Stomach (tissue), 4 donors: ENCODE measurements around the gene JMJD7.

Experiments used
- EP300 ChIP-seq: sonication (generic); formaldehyde crosslinking; IDR thresholded peaks from one replicate; pipeline ENCODE4 v1.6.1; 2017; ENCODE audit warnings: antibody characterized with exemption
- TF ChIP-seq, protein P1 (sequence below), 7 experiments: fragments of 450-650 bp in 4 of 7; fragments of 200-600 bp in 3 of 7; sonication (generic) in 3 of 7; IDR thresholded peaks; one replicate each; pipeline ENCODE4 v1.5.1; 2016 to 2019; ENCODE audit warnings: antibody characterized with exemption in 7 of 7, control low read depth in 2 of 7, mild to moderate bottlenecking in 1 of 7

GRCh38 chr15:41836073-41836472 lies 8.2 kb downstream of the JMJD7 start:
- TF ChIP-seq EP300: no peak
- TF ChIP-seq, protein P1, sequence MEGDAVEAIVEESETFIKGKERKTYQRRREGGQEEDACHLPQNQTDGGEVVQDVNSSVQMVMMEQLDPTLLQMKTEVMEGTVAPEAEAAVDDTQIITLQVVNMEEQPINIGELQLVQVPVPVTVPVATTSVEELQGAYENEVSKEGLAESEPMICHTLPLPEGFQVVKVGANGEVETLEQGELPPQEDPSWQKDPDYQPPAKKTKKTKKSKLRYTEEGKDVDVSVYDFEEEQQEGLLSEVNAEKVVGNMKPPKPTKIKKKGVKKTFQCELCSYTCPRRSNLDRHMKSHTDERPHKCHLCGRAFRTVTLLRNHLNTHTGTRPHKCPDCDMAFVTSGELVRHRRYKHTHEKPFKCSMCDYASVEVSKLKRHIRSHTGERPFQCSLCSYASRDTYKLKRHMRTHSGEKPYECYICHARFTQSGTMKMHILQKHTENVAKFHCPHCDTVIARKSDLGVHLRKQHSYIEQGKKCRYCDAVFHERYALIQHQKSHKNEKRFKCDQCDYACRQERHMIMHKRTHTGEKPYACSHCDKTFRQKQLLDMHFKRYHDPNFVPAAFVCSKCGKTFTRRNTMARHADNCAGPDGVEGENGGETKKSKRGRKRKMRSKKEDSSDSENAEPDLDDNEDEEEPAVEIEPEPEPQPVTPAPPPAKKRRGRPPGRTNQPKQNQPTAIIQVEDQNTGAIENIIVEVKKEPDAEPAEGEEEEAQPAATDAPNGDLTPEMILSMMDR (IDR thresholded peaks at IDR 0.05): no peak
